IPS-20b (cell line): ENCODE results near the gene PIGR.
"Not testable (repeated sequence)": the region's sequence is repeated elsewhere in the genome, so short reads cannot be mapped to it uniquely, and the experiment has no call there.

Experiments used
- H3K27ac ChIP-seq: one replicate; pipeline ENCODE4 v1.5.1; 2013; ENCODE audit warnings: low read length
- H3K27me3 ChIP-seq: 2 replicates; pipeline ENCODE4 v1.6.1; 2013; ENCODE audit warnings: mild to moderate bottlenecking, low read length, inconsistent platforms; ENCODE audit not compliant: insufficient read depth
- H3K36me3 ChIP-seq: 2 replicates; pipeline ENCODE4 v1.6.1; 2013; ENCODE audit warnings: low read depth, mild to moderate bottlenecking, inconsistent platforms, low read length, moderate library complexity; ENCODE audit not compliant: insufficient read depth
- H3K4me1 ChIP-seq: 2 replicates; pipeline ENCODE4 v1.6.1; 2013; ENCODE audit warnings: mild to moderate bottlenecking, control low read depth, inconsistent platforms, low read length, moderate library complexity; ENCODE audit not compliant: insufficient read depth
- H3K4me3 ChIP-seq: 2 replicates; pipeline ENCODE4 v1.5.1; 2013; ENCODE audit warnings: mild to moderate bottlenecking, low read length, inconsistent platforms
- H3K9ac ChIP-seq: 2 replicates; pipeline ENCODE4 v1.6.1; 2013; ENCODE audit warnings: low read depth, mild to moderate bottlenecking, inconsistent platforms, low read length, moderate library complexity
- H3K9me3 ChIP-seq: 2 replicates; pipeline ENCODE4 v1.6.1; 2013; ENCODE audit warnings: mild to moderate bottlenecking, low read depth, low read length, inconsistent platforms; ENCODE audit not compliant: insufficient read depth

Gene PIGR

GRCh38 chr1:206929524-206929923, 16.7 kb downstream of the PIGR start:
- no peaks in the 10 kb centered on the region for H3K27me3 ChIP-seq
- no peaks in the 10 kb centered on the region for H3K36me3 ChIP-seq
- no peaks in the 10 kb centered on the region for H3K9me3 ChIP-seq
- H3K4me1 ChIP-seq = no peaks in the 10 kb centered on the region
- no peak overlapping the region for H3K9ac ChIP-seq
- no peak overlapping the region for H3K27ac ChIP-seq
- H3K4me3 ChIP-seq = no peak overlapping the region

DNA sequence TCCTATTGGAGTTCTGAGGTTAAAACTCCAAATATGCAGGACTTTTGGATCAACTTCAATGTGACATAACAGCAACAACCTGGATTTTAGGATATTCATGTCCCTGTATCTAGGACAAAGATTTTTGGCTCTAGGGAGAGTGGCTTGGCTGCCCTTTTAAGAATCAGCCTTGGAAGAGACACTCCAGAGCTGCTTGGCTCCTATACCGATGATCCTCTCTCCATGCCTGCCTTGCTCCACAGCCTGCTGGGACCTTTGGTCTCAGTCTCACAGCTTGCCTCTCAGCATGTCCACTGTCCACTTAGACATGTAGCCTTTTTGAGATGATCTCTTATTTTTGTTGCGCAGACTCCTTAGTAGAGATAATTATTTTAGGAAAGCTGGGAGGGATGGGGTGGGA, 20.0 kb downstream of the PIGR start:
- Histone ChIP-seq H3K4me1 (no peaks in the 10 kb centered on the region), H3K27ac (no peak overlapping the region), H3K36me3 (no peaks in the 10 kb centered on the region), H3K9me3 (no peaks in the 10 kb centered on the region), H3K4me3 (no peak overlapping the region), H3K27me3 (no peaks in the 10 kb centered on the region), H3K9ac (no peak overlapping the region)

DNA sequence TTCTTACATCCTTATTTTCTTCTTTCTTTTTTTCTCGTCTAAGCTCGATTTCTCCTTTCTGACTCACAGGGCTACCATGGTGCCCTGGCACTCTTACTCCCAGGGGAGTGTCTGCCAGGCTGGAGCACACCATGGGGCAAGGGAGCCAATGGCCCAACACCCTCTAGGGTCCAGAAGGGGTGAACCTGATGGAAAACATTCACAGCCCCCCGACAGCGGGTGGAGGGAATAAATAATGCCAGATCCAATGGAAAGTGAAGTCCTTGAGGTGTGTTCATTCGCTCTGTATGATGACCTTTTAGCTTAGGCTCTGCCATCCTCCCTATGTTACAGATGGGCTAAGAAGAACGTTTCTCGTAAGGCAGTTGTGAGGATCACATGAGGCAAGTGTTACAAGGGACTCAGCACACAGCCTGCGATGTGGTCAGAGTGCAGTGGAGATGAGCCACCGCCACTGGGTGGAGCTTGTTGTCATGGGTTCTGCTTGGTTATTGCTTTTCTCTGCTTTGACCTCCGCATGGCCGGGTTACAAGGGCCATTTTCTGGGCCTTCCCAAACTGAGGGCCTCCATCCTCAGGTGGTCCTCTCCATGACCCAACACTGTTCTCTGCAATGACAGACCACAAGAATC, 21.0 kb downstream of the PIGR start:
- Histone ChIP-seq H3K27me3 (peaks cover 4% of the 10 kb centered on the region; the same call in 1 of the 2 replicates), H3K9ac (no peak overlapping the region), H3K27ac (no peak overlapping the region), H3K4me1 (no peaks in the 10 kb centered on the region), H3K36me3 (no peaks in the 10 kb centered on the region), H3K4me3 (no peak overlapping the region), H3K9me3 (no peaks in the 10 kb centered on the region)

DNA sequence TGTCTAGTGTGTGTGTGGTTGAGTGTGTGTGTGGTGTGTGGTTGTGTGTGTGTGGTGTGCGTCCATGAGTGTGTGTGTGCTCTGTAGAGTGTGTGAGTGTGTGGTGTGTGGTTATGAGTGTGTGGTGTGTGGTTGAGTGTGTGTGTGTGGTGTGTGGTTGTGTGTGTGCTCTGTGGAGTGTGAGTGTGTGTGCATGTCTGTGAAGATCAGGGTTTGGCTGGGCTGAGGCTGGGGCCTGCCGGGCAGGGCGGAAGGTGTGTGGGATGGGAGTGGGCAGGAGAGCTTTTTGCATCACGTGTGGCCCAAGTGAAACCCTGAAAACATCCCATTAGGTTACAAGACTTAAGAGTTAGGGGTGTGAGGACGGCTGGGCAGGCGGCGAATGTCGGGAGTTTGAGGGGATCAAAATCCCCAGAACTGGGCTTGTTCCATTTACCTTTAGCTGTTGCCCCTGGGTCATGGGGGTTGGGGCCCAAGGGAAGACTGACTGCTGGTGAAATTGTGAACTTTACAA, 21.6 kb downstream of the PIGR start:
- H3K4me1 ChIP-seq = no peaks in the 10 kb centered on the region

GRCh38 chr1:206923961-206924557, 22.2 kb downstream of the PIGR start:
- not testable (repeated sequence) for H3K4me3 ChIP-seq, H3K27me3 ChIP-seq, H3K9ac ChIP-seq, H3K27ac ChIP-seq, H3K9me3 ChIP-seq, H3K36me3 ChIP-seq, H3K4me1 ChIP-seq

More for the DNA sequence above, 21.6 kb downstream of the PIGR start:
- no peak overlapping the region for H3K4me3 ChIP-seq
- H3K36me3 ChIP-seq = no peaks in the 10 kb centered on the region
- no peak overlapping the region for H3K9ac ChIP-seq
- no peaks in the 10 kb centered on the region for H3K9me3 ChIP-seq
- no peak overlapping the region for H3K27ac ChIP-seq
- peaks cover 4% of the 10 kb centered on the region; the same call in 1 of the 2 replicates for H3K27me3 ChIP-seq

GRCh38 chr1:206923009-206923960, 23.0 kb downstream of the PIGR start:
- Histone ChIP-seq H3K27me3 (peaks cover 4% of the 10 kb centered on the region; the same call in 1 of the 2 replicates), H3K4me3 (no peak overlapping the region), H3K9ac (no peak overlapping the region), H3K4me1 (no peaks in the 10 kb centered on the region), H3K27ac (no peak overlapping the region), H3K9me3 (no peaks in the 10 kb centered on the region), H3K36me3 (no peaks in the 10 kb centered on the region)

GRCh38 chr1:206922524-206922923, 23.7 kb downstream of the PIGR start:
- Histone ChIP-seq H3K9me3 (no peaks in the 10 kb centered on the region), H3K4me3 (no peak overlapping the region), H3K36me3 (no peaks in the 10 kb centered on the region), H3K27ac (no peak overlapping the region), H3K9ac (no peak overlapping the region), H3K27me3 (peaks cover 4% of the 10 kb centered on the region; the same call in 1 of the 2 replicates), H3K4me1 (no peaks in the 10 kb centered on the region)

- Histone ChIP-seq H3K36me3 (no peaks in the 10 kb centered on the region), H3K4me1 (no peaks in the 10 kb centered on the region), H3K4me3 (no peak within 1 kb of the TSS), H3K9ac (no peak within 1 kb of the TSS), H3K9me3 (no peaks in the 10 kb centered on the region), H3K27me3 (peaks cover 4% of the 10 kb centered on the region; the same call in 1 of the 2 replicates), H3K27ac (no peak within 1 kb of the TSS)
Measured at GRCh38 chr1:206921772-206922265, 24.4 kb downstream of the PIGR start, which contains the start of gene FCMR. Gene FCMR (minus strand): TSS chr1:206921941. CDS start chr1:206921854, 87 bp downstream.

DNA sequence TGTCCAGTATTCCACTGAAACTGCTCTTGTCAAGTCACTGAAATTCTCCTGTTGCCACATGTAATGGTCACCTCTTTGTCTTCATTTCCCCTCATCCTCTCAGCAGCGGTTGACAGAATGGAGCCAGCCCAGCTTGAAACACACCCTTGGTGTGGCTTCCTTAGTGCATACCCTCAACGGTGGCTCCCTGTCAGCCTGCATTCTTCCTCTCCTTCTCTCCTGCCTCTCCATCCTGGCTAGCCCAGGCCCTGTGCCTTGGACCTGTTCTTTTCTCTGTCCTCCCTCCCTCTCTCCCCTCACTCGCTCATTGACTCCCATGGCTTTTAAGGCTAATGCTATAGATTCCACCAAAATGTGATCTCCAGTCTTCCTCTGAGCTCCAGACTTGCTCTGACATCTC, 28.2 kb downstream of the PIGR start:
- H3K27me3 ChIP-seq = peaks cover 13% of the 10 kb centered on the region
- H3K27ac ChIP-seq = no peak overlapping the region
- H3K9me3 ChIP-seq = no peaks in the 10 kb centered on the region
- H3K4me1 ChIP-seq = no peaks in the 10 kb centered on the region
- H3K4me3 ChIP-seq = no peak overlapping the region
- no peak overlapping the region for H3K9ac ChIP-seq
- H3K36me3 ChIP-seq = no peaks in the 10 kb centered on the region

- H3K4me3 ChIP-seq = no peak overlapping the region
- no peaks in the 10 kb centered on the region for H3K9me3 ChIP-seq
- H3K9ac ChIP-seq = no peak overlapping the region
- H3K36me3 ChIP-seq = no peaks in the 10 kb centered on the region
- no peak overlapping the region for H3K27ac ChIP-seq
- peaks cover 21% of the 10 kb centered on the region for H3K27me3 ChIP-seq
- no peaks in the 10 kb centered on the region for H3K4me1 ChIP-seq
Measured at GRCh38 chr1:206916000-206916709, 30.1 kb downstream of the PIGR start.
